BLaER1 treated with 17β-estradiol and CSF1 and Interleukin-3, amounts not matched to agents 10 nM and 100 nM (cell line): Measurements from ENCODE around the gene ITGB3.

ENCODE experiments used
- H3K27ac ChIP-seq, 11 experiments: shearing (Covaris generic); formaldehyde crosslinking; 2 replicates each; pipeline ENCODE4 v1.8.1; 2022
- H3K27me3 ChIP-seq, 11 experiments: shearing (Covaris generic); formaldehyde crosslinking; 2 replicates each; pipeline ENCODE4 v1.8.1; 2022
- H3K36me3 ChIP-seq, 11 experiments: shearing (Covaris generic); formaldehyde crosslinking; 2 replicates each; pipeline ENCODE4 v1.8.1; 2022
- H3K4me1 ChIP-seq, 10 experiments: shearing (Covaris generic); formaldehyde crosslinking; 2 replicates each; pipeline ENCODE4 v1.8.1; 2022
- H3K4me2 ChIP-seq, 11 experiments: shearing (Covaris generic); formaldehyde crosslinking; 2 replicates each; pipeline ENCODE4 v1.8.1; 2022
- H3K4me3 ChIP-seq, 10 experiments: shearing (Covaris generic); formaldehyde crosslinking; 2 replicates each; pipeline ENCODE4 v1.8.1; 2022
- H3K9ac ChIP-seq, 11 experiments: shearing (Covaris generic); formaldehyde crosslinking; 2 replicates each; pipeline ENCODE4 v1.8.1; 2022
- H3K9me3 ChIP-seq, 11 experiments: shearing (Covaris generic); formaldehyde crosslinking; replicated peaks in 1 of 11; 2 replicates each; pipeline ENCODE4 v1.8.1; 2022
- H4K20me1 ChIP-seq, 11 experiments: shearing (Covaris generic); formaldehyde crosslinking; 2 replicates each; pipeline ENCODE4 v1.8.1; 2022
- Cebpa-rat ChIP-seq, 11 experiments: shearing (Covaris generic); IDR thresholded peaks; 2 replicates each; pipeline ENCODE4 v1.8.1; 2022

Gene ITGB3

DNA sequence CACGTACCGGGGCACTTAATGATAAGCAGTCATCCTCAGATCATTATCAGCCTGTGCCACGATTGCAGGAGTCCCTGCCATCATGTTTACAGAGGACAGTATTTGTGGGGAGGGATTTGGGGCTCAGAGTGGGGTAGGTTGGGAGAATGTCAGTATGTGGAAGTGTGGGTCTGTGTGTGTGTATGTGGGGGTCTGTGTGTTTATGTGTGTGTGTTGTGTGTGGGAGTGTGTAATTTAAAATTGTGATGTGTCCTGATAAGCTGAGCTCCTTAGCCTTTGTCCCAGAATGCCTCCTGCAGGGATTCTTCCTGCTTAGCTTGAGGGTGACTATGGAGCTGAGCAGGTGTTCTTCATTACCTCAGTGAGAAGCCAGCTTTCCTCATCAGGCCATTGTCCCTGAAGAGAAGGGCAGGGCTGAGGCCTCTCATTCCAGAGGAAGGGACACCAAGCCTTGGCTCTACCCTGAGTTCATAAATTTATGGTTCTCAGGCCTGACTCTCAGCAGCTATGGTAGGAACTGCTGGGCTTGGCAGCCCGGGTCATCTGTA is 56.6 kb downstream of the ITGB3 start:
- Histone ChIP-seq H3K9ac (no peak overlapping the region), H3K4me2 (no peak overlapping the region), H3K9me3 (no peaks in the 10 kb centered on the region), H3K4me3 (no peak overlapping the region), H3K4me1 (peaks cover 0 to 21% (median 8%) of the 10 kb centered on the region in 10 experiments; a peak in 10 of 20 replicates), H3K27me3 (no peaks in the 10 kb centered on the region), H3K36me3 (no peaks in the 10 kb centered on the region), H3K27ac (no peak overlapping the region), H4K20me1 (no peaks in the 10 kb centered on the region)
- no peak for TF ChIP-seq Cebpa-rat (IDR thresholded peaks at IDR 0.05)

DNA sequence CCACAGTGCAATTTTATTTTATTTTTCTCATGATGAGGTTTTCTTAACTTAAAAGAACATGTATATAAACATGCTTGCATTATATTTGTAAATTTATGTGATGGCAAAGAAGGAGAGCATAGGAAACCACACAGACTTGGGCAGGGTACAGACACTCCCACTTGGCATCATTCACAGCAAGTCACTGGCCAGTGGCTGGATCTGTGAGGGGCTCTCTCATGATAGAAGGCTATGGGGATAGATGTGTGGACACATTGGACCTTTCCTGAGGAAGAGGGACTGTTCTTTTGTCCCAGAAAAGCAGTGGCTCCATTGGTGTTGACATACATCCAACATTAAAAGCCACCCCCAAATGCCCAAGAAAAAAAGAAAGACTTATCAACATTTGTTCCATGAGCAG is 57.8 kb downstream of the ITGB3 start:
- Histone ChIP-seq H3K9me3 (no peaks in the 10 kb centered on the region), H3K27me3 (no peaks in the 10 kb centered on the region), H3K27ac (no peak overlapping the region), H3K4me2 (no peak overlapping the region), H3K4me3 (no peak overlapping the region), H3K36me3 (no peaks in the 10 kb centered on the region), H3K9ac (no peak overlapping the region), H3K4me1 (peaks cover 0 to 22% (median 9%) of the 10 kb centered on the region in 10 experiments; a peak in 9 of 20 replicates), H4K20me1 (no peaks in the 10 kb centered on the region)
- TF ChIP-seq Cebpa-rat (IDR thresholded peaks at IDR 0.05): no peak

DNA sequence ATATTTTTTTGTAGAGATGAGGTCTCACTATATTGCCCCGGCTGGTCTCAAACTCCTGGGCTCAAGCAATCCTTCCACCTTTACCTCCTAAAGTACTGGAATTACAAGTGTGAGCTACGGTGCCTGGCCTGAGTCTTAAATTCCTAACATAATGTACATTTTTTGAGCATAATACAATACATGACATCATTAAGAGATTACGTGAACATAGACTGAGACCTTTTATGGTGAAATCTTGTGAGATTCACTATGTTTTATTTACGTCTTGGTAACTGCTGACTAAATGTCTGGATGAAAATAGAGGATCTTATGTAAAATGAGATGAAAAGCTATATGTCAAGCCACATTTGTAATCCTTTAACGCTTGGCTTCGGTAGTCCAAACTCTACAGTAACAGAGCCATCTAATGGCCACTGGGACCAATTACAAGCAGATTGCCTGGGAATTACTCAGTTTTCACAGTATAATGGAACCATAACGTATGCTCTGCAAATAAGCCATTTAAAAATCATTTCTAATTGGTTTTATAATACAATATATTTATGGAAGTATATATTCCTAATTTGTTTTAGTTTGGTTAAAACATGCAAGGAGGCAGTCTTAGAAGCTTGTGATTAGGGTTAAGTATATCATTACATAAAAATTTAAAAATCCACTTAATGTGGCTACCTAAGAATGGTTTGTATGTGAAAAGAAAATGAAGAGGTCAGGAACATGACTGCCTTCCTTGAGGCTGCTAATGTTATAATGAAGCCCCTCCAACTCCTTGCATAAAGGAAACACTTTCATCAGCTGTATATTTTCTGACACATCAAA is 62.0 kb downstream of the ITGB3 start:
- Histone ChIP-seq H3K4me1 (peaks cover 0 to 40% (median 21%) of the 10 kb centered on the region in 10 experiments; a peak in 12 of 20 replicates), H3K36me3 (0 out of 22 replicates have a peak, but pooled peaks cover 0 to 3% (median 0%) of the 10 kb centered on the region in 11 experiments), H3K9ac (no peak overlapping the region), H3K27ac (no peak overlapping the region; a peak in 1 of 22 replicates), H3K9me3 (peaks cover 3 to 21% (median 17%) of the 10 kb centered on the region in 11 experiments), H3K4me2 (no peak overlapping the region), H4K20me1 (no peaks in the 10 kb centered on the region), H3K4me3 (no peak overlapping the region), H3K27me3 (no peaks in the 10 kb centered on the region)
- TF ChIP-seq Cebpa-rat (IDR thresholded peaks at IDR 0.05): no peak

DNA sequence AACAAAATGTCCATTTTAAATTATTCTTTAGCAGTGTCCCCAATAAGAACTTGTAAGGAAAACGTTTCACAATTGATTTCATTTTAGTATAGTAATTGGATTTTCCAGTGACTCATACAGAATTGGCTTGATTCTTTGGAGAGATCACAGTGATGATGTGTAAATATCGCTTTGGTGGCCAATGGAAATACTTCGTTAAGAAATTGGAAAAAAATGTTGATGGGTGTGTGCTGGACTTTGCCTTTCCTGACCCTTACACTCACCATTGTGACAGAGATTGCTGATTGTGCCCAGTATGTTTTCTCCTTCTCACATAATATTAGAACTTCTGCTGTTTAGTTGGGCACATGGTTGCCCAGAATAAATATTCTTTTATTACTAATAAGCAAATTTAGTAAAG is 62.7 kb downstream of the ITGB3 start:
- no peak for TF ChIP-seq Cebpa-rat (IDR thresholded peaks at IDR 0.05)
- Histone ChIP-seq H3K36me3 (0 out of 22 replicates have a peak, but pooled peaks cover 0 to 3% (median 0%) of the 10 kb centered on the region in 11 experiments), H3K4me3 (no peak overlapping the region), H3K27me3 (no peaks in the 10 kb centered on the region), H3K4me2 (no peak overlapping the region), H4K20me1 (no peaks in the 10 kb centered on the region), H3K9ac (no peak overlapping the region), H3K9me3 (peaks cover 9 to 28% (median 23%) of the 10 kb centered on the region in 11 experiments), H3K4me1 (peaks cover 0 to 40% (median 21%) of the 10 kb centered on the region in 10 experiments; a peak in 12 of 20 replicates), H3K27ac (no peak overlapping the region)

DNA sequence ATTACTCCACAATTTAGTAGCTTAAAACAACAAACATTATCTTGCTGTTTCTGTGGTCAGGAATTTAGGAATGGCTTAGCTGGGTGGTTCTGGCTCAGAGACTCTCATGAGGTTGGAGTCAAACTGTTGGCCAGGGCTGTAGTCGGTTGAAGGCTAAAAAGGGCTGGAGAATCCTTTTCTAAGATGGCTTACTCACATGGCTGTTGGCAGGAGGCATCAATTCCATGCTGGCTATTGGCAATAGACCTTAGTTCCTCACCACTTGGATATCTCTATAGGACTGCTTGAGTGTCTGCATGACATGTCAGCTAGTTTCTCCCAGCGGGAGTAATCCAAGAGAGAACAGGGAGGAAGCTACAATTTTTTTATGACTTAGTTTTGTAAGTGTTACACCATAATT is 63.5 kb downstream of the ITGB3 start:
- Histone ChIP-seq H4K20me1 (no peaks in the 10 kb centered on the region), H3K4me3 (no peak overlapping the region), H3K4me1 (peaks cover 0 to 40% (median 21%) of the 10 kb centered on the region in 10 experiments; a peak in 12 of 20 replicates), H3K4me2 (0 out of 22 replicates have a peak overlapping the region, but pooled peaks of 2 of the 11 experiments have one; percentile 35 to 56), H3K36me3 (0 out of 22 replicates have a peak, but pooled peaks cover 0 to 3% (median 0%) of the 10 kb centered on the region in 11 experiments), H3K9ac (no peak overlapping the region), H3K27ac (no peak overlapping the region), H3K9me3 (peaks cover 9 to 28% (median 25%) of the 10 kb centered on the region in 11 experiments), H3K27me3 (no peaks in the 10 kb centered on the region)
- no peak for TF ChIP-seq Cebpa-rat (IDR thresholded peaks at IDR 0.05)

DNA sequence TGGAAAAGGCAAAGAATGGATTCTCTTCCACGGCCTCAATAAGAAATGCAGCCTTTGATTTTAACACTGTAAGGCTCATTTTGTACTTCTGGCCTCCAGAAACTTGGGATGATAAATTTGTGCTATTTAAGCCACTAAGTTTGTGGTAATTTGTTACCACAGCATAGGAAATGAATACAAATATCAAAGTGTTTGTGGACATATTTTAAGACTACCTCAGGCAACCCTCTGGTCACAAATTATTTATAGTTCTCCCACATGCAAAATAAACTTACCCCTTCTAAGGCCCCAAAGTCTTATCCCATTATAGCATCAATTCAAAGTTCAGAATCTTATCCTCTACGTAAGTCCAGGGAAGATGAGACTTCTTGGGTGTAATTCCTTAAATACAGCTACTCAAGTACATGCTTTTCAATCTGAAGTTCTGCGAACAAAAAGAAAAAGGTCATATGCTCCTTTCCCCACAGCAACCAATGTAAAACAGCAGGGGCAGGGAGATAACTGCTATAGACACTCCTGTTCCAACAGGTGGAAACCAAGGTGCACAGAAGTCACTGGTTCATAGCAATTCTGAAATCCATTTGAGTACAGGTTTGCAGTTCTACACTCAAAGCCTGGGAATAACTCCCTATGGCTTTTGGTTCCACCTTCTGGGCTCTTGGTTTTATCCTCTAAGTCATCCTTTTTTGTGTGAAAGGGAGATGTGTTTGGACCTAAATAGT is 64.7 kb downstream of the ITGB3 start:
- H3K4me2 ChIP-seq: peak overlapping the region in 7 of 11 experiments; percentile 0 to 60 (median 44); a peak in 13 of 22 replicates
- 0 out of 22 replicates have a peak, but pooled peaks cover 0 to 3% (median 0%) of the 10 kb centered on the region in 11 experiments for H3K36me3 ChIP-seq
- H3K27me3 ChIP-seq: no peaks in the 10 kb centered on the region
- peaks cover 0 to 46% (median 21%) of the 10 kb centered on the region in 10 experiments; a peak in 15 of 20 replicates for H3K4me1 ChIP-seq
- TF ChIP-seq Cebpa-rat (IDR thresholded peaks at IDR 0.05): no peak
- H3K9ac ChIP-seq: no peak overlapping the region
- H4K20me1 ChIP-seq: no peaks in the 10 kb centered on the region
- H3K27ac ChIP-seq: no peak overlapping the region
- H3K9me3 ChIP-seq: peaks cover 9 to 28% (median 25%) of the 10 kb centered on the region in 11 experiments
- no peak overlapping the region for H3K4me3 ChIP-seq

DNA sequence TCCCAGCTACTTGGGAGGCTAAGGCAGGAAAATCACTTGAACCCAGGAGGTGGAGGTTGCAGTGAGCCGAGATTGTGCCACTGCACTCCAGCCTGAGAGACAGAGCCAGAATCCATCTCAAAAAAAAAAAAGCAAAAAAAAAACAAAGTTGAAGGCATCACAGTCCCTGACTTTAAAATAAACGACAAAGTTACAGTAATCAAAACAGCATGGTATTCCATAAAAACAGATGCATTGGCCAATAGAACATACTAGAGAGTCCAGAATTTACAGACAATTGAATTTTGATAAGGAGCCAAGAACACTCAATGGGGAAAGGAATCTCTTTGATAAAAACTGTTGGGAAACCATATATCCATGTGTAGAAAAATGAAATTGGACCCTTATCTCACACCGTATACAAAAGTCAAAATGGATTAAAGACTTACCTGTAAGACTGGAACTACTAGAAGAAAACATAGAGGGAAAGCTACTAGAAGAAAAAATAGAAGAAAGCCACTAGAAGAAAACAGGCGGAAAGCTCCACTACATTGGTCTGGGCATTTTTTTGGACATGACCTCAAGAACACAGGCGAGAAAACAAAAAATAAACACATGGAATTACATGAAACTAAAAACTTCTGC is 67.4 kb downstream of the ITGB3 start:
- H3K9me3 ChIP-seq: peaks cover 9 to 28% (median 25%) of the 10 kb centered on the region in 11 experiments
- no peak overlapping the region for H3K4me2 ChIP-seq
- H3K9ac ChIP-seq: no peak overlapping the region
- no peaks in the 10 kb centered on the region for H4K20me1 ChIP-seq
- no peak for TF ChIP-seq Cebpa-rat (IDR thresholded peaks at IDR 0.05)
- 0 out of 22 replicates have a peak, but pooled peaks cover 0 to 3% (median 0%) of the 10 kb centered on the region in 11 experiments for H3K36me3 ChIP-seq
- no peak overlapping the region for H3K4me3 ChIP-seq
- H3K27ac ChIP-seq: no peak overlapping the region
- no peaks in the 10 kb centered on the region for H3K27me3 ChIP-seq
- H3K4me1 ChIP-seq: peaks cover 0 to 43% (median 22%) of the 10 kb centered on the region in 10 experiments; a peak in 18 of 20 replicates

DNA sequence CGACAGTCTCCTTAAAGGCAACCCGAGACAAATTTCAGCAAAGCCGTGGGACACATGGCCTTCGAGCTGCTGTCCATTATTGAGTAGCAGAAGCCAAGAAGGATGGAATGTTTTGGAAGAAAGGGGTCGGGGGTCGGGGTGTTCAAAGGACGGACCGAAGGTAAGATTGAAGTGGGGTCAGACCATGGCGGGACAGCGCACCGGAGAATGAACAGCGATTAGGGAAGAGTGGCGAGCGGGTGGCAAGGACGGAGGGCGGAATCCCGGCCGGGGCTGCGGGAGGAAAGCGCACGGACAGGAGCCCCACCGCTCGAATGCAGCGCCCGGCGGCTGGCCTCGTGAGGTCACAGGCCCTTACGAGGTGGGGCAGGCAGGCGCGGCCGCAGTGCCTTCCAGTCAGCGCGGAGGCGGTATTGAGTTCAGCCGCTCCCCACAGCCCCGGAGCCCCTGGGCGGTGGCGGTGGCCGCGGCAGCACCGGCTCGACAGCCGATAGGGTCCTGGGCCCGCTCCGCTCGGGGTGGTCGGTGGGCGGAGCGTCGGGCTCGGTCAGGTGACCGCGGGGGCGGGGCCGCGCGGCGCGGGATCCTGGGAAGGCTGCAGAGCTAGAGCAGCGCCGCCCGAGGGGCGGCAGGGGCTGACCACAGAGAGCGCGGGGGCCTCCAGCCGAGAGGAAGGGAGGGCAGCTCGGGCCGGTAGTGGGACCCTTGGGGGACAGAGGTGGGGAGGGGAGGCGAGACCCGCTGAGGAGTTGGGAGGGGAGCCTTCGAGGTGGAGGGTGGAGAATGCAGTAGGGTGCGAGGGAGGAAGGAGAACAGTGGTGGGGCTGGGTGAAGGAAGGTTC is 70.0 kb downstream of the ITGB3 start, which contains the start of gene EFCAB13:
EFCAB13 (plus strand) TSS at position 574 of the 842 bp plus-strand sequence. CDS start 4,399 bp downstream, outside the sequence.
- H3K27me3 ChIP-seq: no peaks in the 10 kb centered on the region
- H3K4me2 ChIP-seq: peak within 1 kb of the TSS; percentile 74 to 95 (median 86)
- H3K27ac ChIP-seq: peak within 1 kb of the TSS; percentile 82 to 92 (median 87)
- peak within 1 kb of the TSS; percentile 64 to 78 (median 66) for H3K4me3 ChIP-seq
- peaks cover 0 to 28% (median 14%) of the 10 kb centered on the region in 10 experiments; a peak in 18 of 20 replicates for H3K4me1 ChIP-seq
- H3K9ac ChIP-seq: peak within 1 kb of the TSS; percentile 76 to 91 (median 82)
- no peaks in the 10 kb centered on the region for H4K20me1 ChIP-seq
- no peak for TF ChIP-seq Cebpa-rat (IDR thresholded peaks at IDR 0.05)
- H3K9me3 ChIP-seq: peaks cover 9 to 26% (median 22%) of the 10 kb centered on the region in 11 experiments
- 0 out of 22 replicates have a peak, but pooled peaks cover 0 to under 1% (median 0%) of the 10 kb centered on the region in 11 experiments for H3K36me3 ChIP-seq
